Measurements from ENCODE around the gene NFE2.

The NFE2 gene

DNA sequence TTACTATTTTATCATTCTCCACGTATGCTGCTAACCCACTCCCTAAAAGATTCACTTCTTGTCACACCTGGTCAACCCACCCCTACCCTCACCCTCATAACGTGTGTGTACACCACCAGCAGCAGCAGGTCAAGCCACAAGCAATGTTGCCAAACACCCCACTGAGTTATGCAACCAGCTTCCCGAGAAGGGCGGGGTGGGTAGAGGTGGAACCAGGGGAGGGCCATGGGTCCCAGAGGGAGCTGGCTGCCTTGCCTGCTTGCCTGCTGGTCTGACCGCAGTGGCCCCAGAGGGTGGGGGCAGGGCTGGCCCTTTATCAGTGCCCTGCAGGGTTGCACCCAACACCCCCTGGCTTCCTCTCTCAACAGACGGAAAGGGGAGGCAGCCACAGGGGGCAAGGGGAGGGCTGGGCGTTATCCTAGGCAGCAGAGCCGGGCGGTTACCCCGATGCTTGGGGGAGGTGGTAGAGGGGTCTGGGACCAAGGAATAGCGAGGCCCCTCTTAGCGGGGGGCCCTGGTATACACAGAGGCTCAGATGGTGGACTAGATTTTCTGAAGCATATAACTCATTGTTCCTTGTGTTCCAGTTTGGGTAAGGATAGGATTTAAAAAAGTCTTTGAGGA is 3.5 kb upstream of the NFE2 start:
- Histone ChIP-seq H3K4me1 (ENCODE audit: control insufficient read depth, insufficient read depth, low read length, poor library complexity, severe bottlenecking) (peaks cover 24% of the 10 kb centered on the region), H3K27ac (ENCODE audit: low read depth, low read length, severe bottlenecking) (no peak overlapping the region), H3K36me3 (ENCODE audit: control insufficient read depth, insufficient read depth, low read length) (no peaks in the 10 kb centered on the region), H3K9me3 (ENCODE audit: control insufficient read depth, low read length) (no peaks in the 10 kb centered on the region), H3K4me3 (ENCODE audit: extremely low read depth, insufficient read depth, low read length, poor library complexity, severe bottlenecking) (no peak overlapping the region)
- WGBS, 2 experiments (ENCODE audit: insufficient coverage in 2 of 2), result 36 to 45% methylated on average over 4 to 10 of the region's 12 CpGs

GRCh38 chr12:54303640-54304039 is 2.8 kb upstream of the NFE2 start:
- H3K4me3 ChIP-seq (ENCODE audit: extremely low read depth, insufficient read depth, low read length, poor library complexity, severe bottlenecking), result no peak overlapping the region
- H3K36me3 ChIP-seq (ENCODE audit: control insufficient read depth, insufficient read depth, low read length), result no peaks in the 10 kb centered on the region
- no peak overlapping the region for H3K27ac ChIP-seq (ENCODE audit: low read depth, low read length, severe bottlenecking)
- H3K9me3 ChIP-seq (ENCODE audit: control insufficient read depth, low read length), result no peaks in the 10 kb centered on the region
- peaks cover 24% of the 10 kb centered on the region for H3K4me1 ChIP-seq (ENCODE audit: control insufficient read depth, insufficient read depth, low read length, poor library complexity, severe bottlenecking)

GRCh38 chr12:54301428-54302048 is 723 bp upstream of the NFE2 start:
- no peak overlapping the region for H3K27ac ChIP-seq (ENCODE audit: low read depth, low read length, severe bottlenecking)
- H3K4me1 ChIP-seq (ENCODE audit: control insufficient read depth, insufficient read depth, low read length, poor library complexity, severe bottlenecking), result peaks cover 24% of the 10 kb centered on the region
- no peaks in the 10 kb centered on the region for H3K9me3 ChIP-seq (ENCODE audit: control insufficient read depth, low read length)
- 17% methylated on average over 1 of the region's 1 CpG; no CpG with 5 or more reads in 1 of the 2 experiments for WGBS, 2 experiments (ENCODE audit: insufficient coverage in 2 of 2)
- H3K4me3 ChIP-seq (ENCODE audit: extremely low read depth, insufficient read depth, low read length, poor library complexity, severe bottlenecking), result peak overlapping the region; percentile 12
- H3K36me3 ChIP-seq (ENCODE audit: control insufficient read depth, insufficient read depth, low read length), result no peaks in the 10 kb centered on the region

- H3K4me1 ChIP-seq (ENCODE audit: control insufficient read depth, insufficient read depth, low read length, poor library complexity, severe bottlenecking), result peaks cover 24% of the 10 kb centered on the region
- no peaks in the 10 kb centered on the region for H3K36me3 ChIP-seq (ENCODE audit: control insufficient read depth, insufficient read depth, low read length)
- peak overlapping the region; percentile 12 for H3K4me3 ChIP-seq (ENCODE audit: extremely low read depth, insufficient read depth, low read length, poor library complexity, severe bottlenecking)
- WGBS, 2 experiments (ENCODE audit: insufficient coverage in 2 of 2), result 80% methylated on average over 1 of the region's 3 CpGs; no CpG with 5 or more reads in 1 of the 2 experiments
- H3K27ac ChIP-seq (ENCODE audit: low read depth, low read length, severe bottlenecking), result no peak overlapping the region
- no peaks in the 10 kb centered on the region for H3K9me3 ChIP-seq (ENCODE audit: control insufficient read depth, low read length)
Observed at GRCh38 chr12:54300225-54300731, 537 bp downstream of the NFE2 start.

- H3K4me3 ChIP-seq (ENCODE audit: extremely low read depth, insufficient read depth, low read length, poor library complexity, severe bottlenecking), result no peak overlapping the region
- WGBS, 2 experiments (ENCODE audit: insufficient coverage in 2 of 2), result 73 to 82% methylated on average over 5 to 6 of the region's 8 CpGs
- H3K36me3 ChIP-seq (ENCODE audit: control insufficient read depth, insufficient read depth, low read length), result no peaks in the 10 kb centered on the region
- peaks cover 26% of the 10 kb centered on the region for H3K4me1 ChIP-seq (ENCODE audit: control insufficient read depth, insufficient read depth, low read length, poor library complexity, severe bottlenecking)
- no peaks in the 10 kb centered on the region for H3K9me3 ChIP-seq (ENCODE audit: control insufficient read depth, low read length)
- H3K27ac ChIP-seq (ENCODE audit: low read depth, low read length, severe bottlenecking), result no peak overlapping the region
Observed at GRCh38 chr12:54299515-54300224, 1.1 kb downstream of the NFE2 start.

GRCh38 chr12:54298904-54299303 is 1.9 kb downstream of the NFE2 start:
- Histone ChIP-seq H3K27ac (ENCODE audit: low read depth, low read length, severe bottlenecking) (no peak overlapping the region), H3K9me3 (ENCODE audit: control insufficient read depth, low read length) (no peaks in the 10 kb centered on the region), H3K4me3 (ENCODE audit: extremely low read depth, insufficient read depth, low read length, poor library complexity, severe bottlenecking) (no peak overlapping the region), H3K4me1 (ENCODE audit: control insufficient read depth, insufficient read depth, low read length, poor library complexity, severe bottlenecking) (peaks cover 19% of the 10 kb centered on the region), H3K36me3 (ENCODE audit: control insufficient read depth, insufficient read depth, low read length) (no peaks in the 10 kb centered on the region)
- WGBS, 2 experiments (ENCODE audit: insufficient coverage in 2 of 2), result 88 to 100% methylated on average over 3 to 4 of the region's 5 CpGs

DNA sequence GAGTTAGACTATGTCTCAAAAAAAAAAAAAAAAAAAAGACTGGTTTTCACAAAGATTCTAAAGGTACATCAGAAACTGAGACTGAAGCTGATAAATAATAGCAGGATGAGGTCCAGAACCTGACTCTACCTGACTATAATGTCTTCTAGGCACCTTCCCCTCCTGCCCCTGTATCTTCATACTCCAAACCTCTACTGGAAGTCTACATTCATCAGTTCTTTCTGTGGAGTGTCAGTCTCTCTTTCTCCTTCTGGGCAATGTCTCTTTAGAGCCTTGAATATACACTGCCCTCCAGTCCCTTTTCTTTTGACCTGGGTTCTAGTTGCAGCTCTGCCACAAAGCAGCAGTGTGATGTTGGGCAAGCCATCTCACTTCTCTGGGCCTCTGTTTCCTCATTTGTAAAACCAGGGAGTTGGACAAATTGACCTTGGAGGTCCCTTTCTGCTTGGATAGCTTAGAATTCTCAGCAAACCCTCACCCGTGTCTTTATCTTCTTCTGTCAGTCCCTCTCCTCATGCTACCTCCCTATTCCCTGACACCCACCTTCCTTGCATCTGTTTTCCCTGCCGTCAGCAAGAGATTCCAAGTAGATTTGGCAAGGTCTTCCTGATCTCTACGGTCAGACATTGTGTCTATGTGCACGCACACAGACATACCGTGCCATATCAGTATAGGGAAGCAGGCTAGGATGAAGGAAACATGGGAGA is 4.3 kb downstream of the NFE2 start:
- no peak overlapping the region for H3K27ac ChIP-seq (ENCODE audit: low read depth, low read length, severe bottlenecking)
- WGBS, 2 experiments (ENCODE audit: insufficient coverage in 2 of 2), result 93 to 100% methylated on average over 4 to 5 of the region's 5 CpGs
- H3K4me3 ChIP-seq (ENCODE audit: extremely low read depth, insufficient read depth, low read length, poor library complexity, severe bottlenecking), result no peak overlapping the region
- H3K36me3 ChIP-seq (ENCODE audit: control insufficient read depth, insufficient read depth, low read length), result no peaks in the 10 kb centered on the region
- no peaks in the 10 kb centered on the region for H3K9me3 ChIP-seq (ENCODE audit: control insufficient read depth, low read length)
- peaks cover 18% of the 10 kb centered on the region for H3K4me1 ChIP-seq (ENCODE audit: control insufficient read depth, insufficient read depth, low read length, poor library complexity, severe bottlenecking)

DNA sequence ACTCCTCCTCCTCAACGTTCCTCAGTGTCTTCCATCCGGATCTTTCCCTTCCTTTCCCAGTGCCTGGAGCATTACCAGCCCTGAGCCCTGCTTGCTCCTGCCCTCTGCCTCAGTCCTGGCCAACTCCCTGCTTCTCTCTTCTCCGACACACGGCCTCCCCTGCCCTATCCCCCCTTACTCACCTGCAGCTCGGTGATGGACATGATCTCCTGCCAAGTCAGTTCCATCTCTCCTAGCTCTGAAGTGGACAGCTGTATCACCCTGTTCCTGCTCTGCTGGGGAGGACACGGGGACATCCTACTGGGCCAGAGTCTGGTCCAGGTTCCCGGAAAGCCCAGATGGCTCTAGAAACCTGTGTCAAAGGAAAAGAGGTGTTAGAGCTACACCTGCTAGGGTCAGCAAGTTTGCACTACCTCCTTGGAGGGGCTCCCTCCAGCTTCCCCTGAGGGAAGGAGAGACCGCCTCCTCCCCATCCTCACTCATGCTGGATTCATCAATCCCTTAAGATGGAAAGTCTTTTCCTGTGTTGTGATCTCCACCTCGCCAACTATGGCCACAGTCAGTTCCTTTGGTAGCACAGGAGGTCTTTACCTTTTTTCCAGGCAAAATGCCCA is 5.8 kb downstream of the NFE2 start:
- Histone ChIP-seq H3K36me3 (ENCODE audit: control insufficient read depth, insufficient read depth, low read length) (no peaks in the 10 kb centered on the region), H3K4me1 (ENCODE audit: control insufficient read depth, insufficient read depth, low read length, poor library complexity, severe bottlenecking) (peaks cover 8% of the 10 kb centered on the region), H3K9me3 (ENCODE audit: control insufficient read depth, low read length) (no peaks in the 10 kb centered on the region), H3K27ac (ENCODE audit: low read depth, low read length, severe bottlenecking) (no peak overlapping the region), H3K4me3 (ENCODE audit: extremely low read depth, insufficient read depth, low read length, poor library complexity, severe bottlenecking) (no peak overlapping the region)
- WGBS, 2 experiments (ENCODE audit: insufficient coverage in 2 of 2), result 85 to 91% methylated on average over 7 to 8 of the region's 9 CpGs

- no peaks in the 10 kb centered on the region for H3K9me3 ChIP-seq (ENCODE audit: control insufficient read depth, low read length)
- no peaks in the 10 kb centered on the region for H3K36me3 ChIP-seq (ENCODE audit: control insufficient read depth, insufficient read depth, low read length)
- peaks cover 2% of the 10 kb centered on the region for H3K4me1 ChIP-seq (ENCODE audit: control insufficient read depth, insufficient read depth, low read length, poor library complexity, severe bottlenecking)
- WGBS, 2 experiments (ENCODE audit: insufficient coverage in 2 of 2), result 86 to 93% methylated on average over 3 to 6 of the region's 9 CpGs
- no peak overlapping the region for H3K27ac ChIP-seq (ENCODE audit: low read depth, low read length, severe bottlenecking)
- H3K4me3 ChIP-seq (ENCODE audit: extremely low read depth, insufficient read depth, low read length, poor library complexity, severe bottlenecking), result no peak overlapping the region
Observed at GRCh38 chr12:54294152-54294952, 6.5 kb downstream of the NFE2 start.

GRCh38 chr12:54292931-54293241 is 7.9 kb downstream of the NFE2 start:
- Histone ChIP-seq H3K4me1 (ENCODE audit: control insufficient read depth, insufficient read depth, low read length, poor library complexity, severe bottlenecking) (peaks cover 2% of the 10 kb centered on the region), H3K9me3 (ENCODE audit: control insufficient read depth, low read length) (no peaks in the 10 kb centered on the region), H3K27ac (ENCODE audit: low read depth, low read length, severe bottlenecking) (no peak overlapping the region), H3K36me3 (ENCODE audit: control insufficient read depth, insufficient read depth, low read length) (peaks cover 7% of the 10 kb centered on the region), H3K4me3 (ENCODE audit: extremely low read depth, insufficient read depth, low read length, poor library complexity, severe bottlenecking) (no peak overlapping the region)
- 90 to 98% methylated on average over 6 to 7 of the region's 7 CpGs for WGBS, 2 experiments (ENCODE audit: insufficient coverage in 2 of 2)
